Keratinocyte (primary cell): ENCODE results near the gene ZRANB1.

Experiments
- EZH2 ChIP-seq: IDR thresholded peaks from one replicate; pipeline ENCODE4 v1.6.1; 2012; ENCODE audit warnings: inconsistent platforms, mild to moderate bottlenecking, low read length, moderate library complexity
- TF ChIP-seq, protein P1 (sequence below), 3 experiments: IDR thresholded peaks in 1 of 3; conservative IDR thresholded peaks in 1 of 3; optimal IDR thresholded peaks in 1 of 3; 2 replicates in 2 of 3; 3 replicates in 1 of 3; pipeline versions ENCODE3 to v1.5.1; 2011; ENCODE audit warnings: low read length in 3 of 3, mild to moderate bottlenecking in 3 of 3, moderate library complexity in 2 of 3, control low read depth in 1 of 3, inconsistent platforms in 1 of 3; ENCODE audit not compliant: insufficient read depth in 2 of 3; ENCODE audit errors: extremely low read depth in 1 of 3

DNA sequence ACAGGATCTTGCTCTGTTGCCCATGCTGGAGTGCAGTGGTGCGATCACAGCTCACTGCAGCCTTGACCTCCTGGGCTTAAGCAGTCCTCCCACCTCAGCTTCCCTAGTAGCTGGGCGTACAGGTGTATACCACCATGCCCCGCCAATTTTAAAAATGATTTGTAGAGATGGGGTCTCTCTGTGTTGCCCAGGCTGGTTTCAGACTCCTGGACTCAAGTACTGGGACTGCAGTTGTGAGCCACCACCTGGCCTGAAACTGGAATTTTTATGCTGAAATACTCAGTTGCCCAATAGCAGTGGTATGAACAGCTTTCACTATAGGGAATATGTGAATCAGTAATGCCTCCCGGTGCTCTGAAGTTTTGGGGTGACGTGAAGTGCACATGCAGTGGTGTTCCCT lies 7.6 kb downstream of the ZRANB1 start:
- TF ChIP-seq, protein P1, sequence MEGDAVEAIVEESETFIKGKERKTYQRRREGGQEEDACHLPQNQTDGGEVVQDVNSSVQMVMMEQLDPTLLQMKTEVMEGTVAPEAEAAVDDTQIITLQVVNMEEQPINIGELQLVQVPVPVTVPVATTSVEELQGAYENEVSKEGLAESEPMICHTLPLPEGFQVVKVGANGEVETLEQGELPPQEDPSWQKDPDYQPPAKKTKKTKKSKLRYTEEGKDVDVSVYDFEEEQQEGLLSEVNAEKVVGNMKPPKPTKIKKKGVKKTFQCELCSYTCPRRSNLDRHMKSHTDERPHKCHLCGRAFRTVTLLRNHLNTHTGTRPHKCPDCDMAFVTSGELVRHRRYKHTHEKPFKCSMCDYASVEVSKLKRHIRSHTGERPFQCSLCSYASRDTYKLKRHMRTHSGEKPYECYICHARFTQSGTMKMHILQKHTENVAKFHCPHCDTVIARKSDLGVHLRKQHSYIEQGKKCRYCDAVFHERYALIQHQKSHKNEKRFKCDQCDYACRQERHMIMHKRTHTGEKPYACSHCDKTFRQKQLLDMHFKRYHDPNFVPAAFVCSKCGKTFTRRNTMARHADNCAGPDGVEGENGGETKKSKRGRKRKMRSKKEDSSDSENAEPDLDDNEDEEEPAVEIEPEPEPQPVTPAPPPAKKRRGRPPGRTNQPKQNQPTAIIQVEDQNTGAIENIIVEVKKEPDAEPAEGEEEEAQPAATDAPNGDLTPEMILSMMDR (optimal IDR thresholded peaks at IDR 0.05 in 1 of 3, IDR thresholded peaks at IDR 0.05 in 1 of 3, conservative IDR thresholded peaks at IDR 0.05 in 1 of 3; ENCODE audit: extremely low read depth in 1 of 3, insufficient read depth in 2 of 3, low read length in 3 of 3), result no peak
- TF ChIP-seq EZH2, result no peak
